NCI-H146 (cell line): ENCODE data around the gene PPIE.

Source experiments
- DNase-seq: peaks from one replicate; lab custom pipeline; 2025; lab: John Stamatoyannopoulos, UW

Gene PPIE

DNA sequence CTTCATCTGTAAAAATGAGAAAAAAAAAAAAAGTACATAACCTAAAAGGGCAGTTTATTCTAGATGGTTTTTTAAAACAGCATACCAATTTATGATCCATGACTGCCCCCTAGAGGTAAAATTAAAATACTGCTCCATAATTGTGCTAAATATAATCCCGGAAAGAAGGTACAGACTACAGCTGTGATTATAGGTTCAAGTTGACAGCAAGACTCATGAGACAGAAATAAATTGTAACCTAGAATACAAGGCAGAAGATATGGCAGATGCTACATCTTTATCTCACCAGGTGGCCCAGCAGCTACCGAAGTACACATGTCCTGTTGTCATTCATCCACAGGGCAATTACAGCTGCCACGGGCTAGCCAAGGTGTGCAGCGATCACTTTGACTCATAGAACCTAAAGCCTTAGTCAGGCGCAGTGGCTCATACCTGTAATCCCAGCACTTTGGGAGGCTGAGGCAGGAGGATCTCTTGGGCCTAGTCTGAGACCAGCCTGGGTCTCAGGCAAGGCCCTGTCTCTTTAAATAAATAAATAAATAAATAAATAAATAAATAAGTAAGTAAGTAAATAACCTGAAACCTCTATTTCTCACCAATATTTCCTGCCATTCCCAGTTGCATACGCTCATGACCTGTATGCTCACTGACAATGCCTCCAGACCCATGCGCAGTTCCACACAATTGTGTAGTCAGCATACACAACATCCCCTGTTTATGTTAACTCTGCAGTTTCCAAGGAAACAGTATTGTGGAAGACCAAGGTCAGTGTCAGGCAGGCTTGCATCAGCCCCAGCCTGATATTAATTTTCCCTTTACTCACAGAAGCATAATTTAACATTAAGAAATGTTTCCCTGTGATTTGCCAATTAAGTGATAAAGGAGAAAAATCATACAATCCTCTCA, 18.3 kb upstream of the PPIE start:
- DNase-seq, result peak; percentile 84

DNA sequence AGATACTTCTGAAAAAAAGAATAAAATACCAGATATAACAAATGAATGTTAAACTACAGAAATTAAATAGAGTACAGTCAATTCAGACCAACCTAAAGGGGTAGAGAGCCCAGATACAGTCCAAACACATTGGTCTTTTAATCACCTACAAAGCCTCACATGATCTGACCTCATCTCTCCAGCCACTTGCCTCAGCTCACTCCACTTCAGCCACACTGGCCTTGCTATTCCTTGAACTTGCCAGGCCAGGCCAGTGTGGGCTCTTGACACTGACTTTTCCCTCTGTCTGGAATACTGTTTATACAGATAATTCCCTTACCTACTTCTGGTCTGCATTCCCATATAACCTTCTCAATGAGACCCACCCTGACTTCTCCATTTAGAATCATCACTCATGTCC, 17.0 kb upstream of the PPIE start:
- no peak for DNase-seq

DNA sequence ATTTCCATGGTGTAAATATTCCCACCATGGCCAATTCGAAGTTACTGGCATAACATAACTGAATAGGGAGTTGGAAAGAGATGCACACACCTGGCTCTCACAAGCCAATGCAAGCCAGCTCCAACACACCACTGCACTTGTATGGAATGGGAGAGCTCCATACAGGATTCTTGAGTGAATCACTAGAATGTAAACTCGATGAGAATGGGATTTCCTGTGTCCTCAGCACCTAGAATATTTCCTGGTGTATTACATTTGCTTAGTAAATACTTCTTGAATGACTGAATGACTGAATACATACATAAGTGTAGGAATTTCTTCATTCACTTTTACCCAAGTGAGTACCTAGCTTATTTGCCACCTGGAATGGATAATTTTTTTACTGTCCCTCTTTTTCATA, 16.2 kb upstream of the PPIE start:
- DNase-seq, result no peak

DNA sequence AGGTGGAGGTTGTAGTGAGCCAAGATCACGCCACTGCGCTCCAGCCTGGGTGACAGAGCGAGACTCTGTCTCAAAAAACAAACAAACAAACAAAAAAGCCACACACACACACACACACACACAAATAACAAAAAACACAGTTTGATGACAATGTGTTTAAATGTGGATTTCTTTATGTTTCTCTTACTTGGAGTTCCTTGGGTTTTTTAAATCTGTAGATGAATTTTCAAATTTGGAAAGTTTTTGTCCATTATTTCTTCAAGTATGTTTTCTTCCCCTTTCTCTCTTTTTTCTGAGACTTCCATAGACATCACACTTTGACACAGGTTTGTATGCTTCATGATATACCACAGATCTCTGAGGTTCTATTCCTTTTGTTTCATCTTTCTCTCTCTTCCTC, 12.1 kb upstream of the PPIE start:
- DNase-seq, result no peak

DNA sequence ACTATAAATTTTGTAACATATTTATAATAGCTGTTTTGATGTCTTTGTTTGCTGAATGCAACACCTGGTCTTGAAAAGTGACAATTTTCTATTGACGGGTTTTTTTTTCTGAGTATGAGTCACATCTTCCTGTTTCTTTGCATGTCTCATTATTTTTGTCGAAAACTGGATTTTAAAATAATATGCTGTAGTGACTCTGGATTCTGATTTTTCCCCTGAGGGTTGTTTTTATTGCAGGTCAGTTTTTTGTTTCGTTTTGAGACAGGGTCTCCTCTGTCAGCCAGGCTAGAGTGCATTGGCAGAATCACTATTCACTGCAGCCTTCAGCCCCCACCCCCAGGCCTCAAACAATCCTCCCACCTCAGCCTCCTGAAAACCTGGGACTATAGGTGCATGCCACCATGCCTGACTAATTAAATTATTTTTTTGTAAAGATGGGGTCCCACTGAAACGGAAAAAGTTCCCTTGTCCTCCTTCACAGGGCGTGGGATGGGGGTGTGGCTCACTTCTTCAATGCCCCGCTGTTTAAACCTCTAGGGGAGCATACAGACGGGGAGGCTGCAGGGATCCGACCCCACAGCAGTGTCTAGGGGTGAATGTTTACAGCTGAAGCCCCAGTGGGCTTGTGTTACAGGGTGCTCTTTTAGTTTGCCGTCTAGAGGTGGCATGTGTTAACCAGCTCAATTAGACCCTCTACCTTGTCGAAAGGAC, 11.3 kb upstream of the PPIE start:
- DNase-seq, result no peak

DNA sequence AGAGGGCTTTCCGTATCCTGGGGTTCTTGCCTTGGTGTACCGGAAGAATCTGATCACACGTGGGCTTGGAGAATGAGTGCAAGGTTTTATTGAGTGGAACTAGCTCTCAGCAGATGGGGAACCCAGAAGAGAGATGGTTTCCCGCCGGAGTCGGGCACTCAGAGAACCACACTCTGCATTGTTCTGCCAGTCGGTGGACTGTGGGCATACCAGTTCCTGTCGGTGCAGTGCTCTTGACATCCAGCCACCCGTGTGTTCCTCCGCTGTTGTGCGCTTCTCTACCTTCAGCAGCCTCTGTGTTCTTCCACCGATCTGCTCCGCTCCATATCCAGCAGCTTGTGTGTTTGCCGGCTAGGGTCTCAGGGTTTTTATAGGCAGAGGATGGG, 10.8 kb upstream of the PPIE start:
- DNase-seq, result no peak

DNA sequence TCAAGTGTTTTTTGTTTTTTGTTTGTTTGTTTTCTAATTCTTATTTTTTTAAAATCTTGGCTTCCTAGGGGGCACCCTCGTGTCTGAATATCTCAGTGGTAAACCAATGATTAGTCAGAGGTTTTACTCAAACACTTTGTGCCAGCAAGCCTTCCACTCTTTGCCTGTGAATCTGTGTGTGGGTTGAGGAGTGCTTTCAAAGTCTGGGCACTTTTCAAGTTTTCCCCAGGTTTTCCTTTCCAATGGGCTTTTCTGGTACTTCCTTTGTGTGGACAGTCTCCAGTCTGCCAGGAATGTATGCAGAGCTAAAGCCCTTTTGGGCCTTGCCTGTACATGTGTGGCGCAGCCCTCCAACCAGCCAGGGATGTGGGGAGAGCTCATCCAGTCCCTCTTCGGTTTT, 9.7 kb upstream of the PPIE start:
- DNase-seq, result no peak

DNA sequence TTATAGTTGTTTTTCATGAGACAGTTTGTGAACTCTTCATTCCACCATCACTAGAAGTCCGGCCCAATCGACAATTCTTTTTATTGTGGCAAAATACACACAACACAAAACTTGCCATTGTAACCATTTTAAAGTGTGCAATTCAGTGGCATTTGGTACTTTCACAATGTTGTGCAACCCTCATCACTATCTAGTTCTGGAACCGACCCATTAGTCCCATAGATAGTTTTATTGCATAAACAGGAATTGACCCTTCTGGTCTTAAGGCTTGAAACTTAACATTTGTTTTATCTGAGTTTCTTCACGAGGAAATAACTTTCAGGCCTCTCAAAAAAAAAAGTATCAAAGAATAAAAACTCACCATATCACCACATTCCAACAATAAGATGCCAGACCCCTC, 8.8 kb upstream of the PPIE start:
- DNase-seq, result no peak

DNA sequence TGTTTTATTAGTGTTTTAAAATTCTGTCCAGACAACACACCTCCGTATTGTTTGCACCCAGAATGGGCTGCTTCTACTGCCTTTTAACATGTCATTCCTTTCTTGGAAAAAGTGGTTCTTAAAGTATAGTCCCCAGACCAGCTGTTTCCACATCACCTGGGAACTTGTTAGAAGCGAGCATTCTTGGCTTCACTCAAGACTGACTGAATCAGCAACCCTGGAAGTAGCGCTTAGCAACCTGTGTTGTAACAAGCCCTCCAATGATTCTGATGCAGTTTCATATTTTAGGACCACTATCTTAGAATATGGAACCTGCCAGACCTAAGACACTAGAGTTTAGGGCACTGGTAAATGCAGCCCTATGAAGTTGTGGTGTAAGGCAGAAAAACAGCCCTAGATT, 6.0 kb upstream of the PPIE start:
- DNase-seq, result no peak

DNA sequence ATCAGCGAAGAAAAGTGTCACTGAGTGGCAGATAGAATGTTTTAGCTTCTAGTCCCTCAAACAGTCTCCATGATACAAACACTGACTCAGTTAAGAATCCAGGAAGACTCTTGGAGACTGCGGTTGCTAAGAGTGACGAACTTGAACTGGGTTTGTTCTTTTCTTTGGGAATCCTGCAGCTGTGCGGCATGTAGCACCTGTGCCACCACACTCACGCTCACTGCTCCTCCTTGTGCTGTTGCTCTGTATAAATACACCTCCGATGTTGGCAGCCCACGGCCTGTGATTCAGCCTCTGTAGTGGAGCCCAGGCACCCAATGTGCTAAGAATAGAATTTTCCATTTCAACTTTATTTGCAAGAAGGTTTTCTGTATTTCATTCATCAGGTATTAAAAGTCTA, 5.5 kb upstream of the PPIE start:
- peak; percentile 1 for DNase-seq

DNA sequence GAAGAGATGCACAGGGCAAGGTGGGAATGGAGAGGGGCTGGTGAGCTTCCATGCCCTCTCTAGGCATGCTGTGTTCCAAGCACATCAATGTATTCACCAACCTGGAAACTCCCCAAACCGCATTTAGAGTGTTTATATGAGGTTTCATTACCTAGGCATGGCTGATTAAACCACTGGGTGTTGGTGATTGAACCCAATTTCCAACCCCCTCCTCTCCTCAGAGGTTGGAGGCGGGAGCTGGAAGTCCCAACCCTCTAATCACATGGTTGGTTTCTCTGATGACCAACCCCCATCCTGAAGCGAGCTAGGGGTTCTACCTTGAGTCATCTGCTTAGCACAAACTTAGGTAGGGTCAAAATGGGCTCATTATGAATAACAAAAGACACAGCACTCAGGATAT, 3.0 kb upstream of the PPIE start:
- DNase-seq, result no peak

DNA sequence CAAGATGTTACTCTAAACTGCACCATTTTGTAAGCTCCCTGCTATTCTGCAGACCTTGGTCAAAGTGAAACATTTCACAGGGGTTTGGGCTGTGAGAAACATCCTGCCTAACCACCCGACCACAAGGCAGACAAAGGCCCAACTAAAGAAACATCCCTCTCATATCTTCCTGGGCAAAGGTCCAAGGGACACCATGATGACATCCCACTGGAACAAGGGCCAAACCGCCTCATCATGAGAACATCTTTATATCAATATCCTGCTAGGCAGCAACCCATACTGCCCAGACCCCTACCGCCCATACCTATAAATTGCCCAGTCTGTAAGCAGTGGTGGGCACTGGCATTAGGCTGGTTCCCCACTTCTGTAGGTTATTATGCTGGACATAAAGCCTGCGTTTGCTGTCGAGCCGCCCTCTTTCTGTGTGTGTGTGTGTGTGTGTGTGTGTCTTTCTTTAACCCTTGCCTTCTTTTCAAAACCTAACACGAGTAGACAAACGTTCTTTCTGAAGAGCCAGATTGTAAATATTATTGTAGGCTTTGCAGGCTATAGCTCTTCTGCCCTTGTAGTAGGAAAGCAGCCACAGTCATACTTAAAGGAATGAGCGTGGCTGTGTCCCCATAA, 1.0 kb upstream of the PPIE start:
- no peak for DNase-seq

DNA sequence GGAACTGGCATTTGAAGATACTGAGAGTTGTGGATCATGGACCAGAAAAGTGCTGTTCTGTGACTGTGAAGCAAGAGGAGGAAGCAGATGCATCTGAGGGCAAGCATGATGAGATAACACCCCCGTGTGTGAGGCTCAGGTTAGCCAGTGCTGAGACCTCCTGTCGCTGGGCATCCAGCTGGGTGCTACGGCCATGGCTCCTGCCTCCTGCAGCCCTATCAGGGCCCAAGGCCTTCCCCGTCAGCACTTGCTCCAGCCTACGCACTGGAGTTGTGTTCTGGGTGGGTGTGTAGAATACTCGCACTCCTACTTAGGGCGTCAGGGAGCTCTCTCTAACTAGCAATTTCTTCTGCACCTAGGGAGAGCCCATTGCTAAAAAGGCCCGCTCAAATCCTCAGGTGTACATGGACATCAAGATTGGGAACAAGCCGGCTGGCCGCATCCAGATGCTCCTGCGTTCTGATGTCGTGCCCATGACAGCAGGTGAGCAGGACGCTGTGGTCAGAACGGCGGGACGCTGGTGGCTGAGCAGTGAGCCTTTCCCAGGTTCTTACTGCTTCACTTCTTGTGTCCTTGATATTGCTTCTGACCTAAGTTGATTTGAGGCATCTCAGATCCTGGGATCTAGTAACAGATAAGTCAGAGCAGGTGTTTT, 6.5 kb downstream of the PPIE start:
- DNase-seq, result no peak

DNA sequence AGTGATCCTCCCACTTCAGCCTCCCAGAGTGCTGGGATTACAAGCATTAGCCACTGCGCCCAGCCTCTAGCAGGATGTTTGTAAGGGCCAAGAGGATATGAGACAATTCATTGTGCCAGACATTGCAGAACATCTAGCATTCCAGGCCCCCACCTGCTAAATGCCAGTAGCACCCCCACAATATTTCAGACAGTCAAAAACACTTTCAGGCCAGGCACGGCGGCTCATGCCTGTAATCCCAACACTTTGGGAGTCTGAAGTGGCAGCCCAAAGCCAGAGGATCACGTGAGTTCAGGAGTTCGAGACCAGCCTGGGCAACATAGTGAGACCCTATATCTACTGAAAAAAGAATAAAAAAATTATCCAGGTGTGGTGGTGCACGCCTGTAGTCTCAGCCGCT, 12.9 kb downstream of the PPIE start:
- DNase-seq, result no peak

DNA sequence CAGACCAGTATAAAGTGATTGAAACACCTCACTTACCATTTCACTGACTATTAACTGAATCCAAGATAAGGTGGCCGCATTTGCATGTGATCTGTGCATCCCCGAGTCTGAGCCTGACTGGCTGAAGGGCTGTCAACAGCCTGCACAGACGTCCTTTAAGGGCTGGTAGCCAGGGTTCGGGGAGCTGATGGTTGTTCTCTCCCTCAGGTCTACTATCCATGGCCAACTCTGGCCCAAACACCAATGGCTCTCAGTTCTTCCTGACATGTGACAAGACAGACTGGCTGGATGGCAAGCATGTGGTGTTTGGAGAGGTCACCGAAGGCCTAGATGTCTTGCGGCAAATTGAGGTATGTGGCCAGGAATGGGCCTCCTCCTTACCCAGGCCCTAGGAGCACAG, 14.0 kb downstream of the PPIE start:
- no peak for DNase-seq

DNA sequence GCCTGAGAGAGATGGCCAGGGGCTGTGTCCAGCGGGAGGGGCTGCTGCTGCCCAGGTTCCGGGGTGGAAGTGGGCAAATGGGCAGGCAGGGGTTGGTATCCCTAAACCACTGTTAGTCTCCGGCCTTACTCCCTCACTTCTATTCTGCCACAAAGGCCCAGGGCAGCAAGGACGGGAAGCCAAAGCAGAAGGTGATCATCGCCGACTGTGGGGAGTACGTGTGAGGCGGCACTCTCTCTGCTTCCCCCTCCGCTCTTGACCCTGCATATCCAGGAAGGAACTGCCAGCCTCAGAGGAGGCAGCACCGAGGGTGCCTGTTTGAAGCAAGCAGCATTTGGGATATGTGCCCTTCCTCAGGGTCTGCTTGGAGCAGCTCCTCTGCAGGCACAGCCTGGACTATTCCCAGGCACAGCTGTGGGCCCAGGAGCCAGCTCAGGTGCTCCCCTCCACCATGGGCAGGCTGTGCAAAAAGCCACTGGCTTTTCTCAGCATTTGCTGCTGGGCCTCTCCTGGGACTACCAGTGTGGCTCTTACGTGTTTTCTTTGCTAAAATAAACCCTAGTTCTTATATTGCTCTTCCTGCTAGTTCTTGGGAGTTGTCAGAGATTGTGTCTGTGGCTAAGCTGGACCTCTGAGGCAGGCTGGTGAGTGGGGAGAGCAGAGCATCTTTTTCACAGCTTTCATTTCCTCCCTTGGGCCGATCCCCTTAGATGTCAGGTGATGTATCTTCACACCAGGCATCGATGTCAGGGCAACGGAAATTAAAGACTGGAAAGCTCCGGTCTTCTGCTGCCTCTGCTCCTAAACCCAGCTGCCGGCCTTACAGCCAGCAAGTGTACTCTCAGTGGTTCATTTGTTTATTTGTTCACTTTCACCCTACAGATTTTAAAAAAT, 14.7 kb downstream of the PPIE start:
- no peak for DNase-seq

DNA sequence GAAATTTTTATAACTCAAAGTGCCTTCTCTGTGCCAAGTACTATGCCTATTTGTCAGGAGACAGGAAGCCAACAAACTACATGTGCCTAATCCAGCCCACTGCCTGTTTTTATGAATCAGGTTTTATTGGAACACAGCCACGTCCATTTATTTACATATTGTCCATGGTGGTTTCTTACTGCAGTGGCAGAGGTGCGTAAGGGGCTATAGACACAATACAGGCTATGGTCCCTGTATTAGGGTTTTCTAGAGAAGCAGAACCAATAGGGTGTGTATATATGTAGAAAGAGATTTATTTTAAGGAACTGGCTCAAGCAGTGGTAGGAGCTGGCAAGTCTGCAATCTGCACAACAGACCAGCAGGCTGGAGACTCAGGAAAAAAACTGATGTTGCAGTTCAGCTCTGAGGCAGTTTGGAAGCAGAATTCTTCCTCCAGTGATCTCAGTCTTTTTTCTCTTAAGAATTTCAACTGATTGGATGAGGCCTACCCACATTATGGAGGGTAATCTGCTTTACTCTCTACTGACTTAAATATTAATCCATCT, 15.4 kb downstream of the PPIE start:
- no peak for DNase-seq

DNA sequence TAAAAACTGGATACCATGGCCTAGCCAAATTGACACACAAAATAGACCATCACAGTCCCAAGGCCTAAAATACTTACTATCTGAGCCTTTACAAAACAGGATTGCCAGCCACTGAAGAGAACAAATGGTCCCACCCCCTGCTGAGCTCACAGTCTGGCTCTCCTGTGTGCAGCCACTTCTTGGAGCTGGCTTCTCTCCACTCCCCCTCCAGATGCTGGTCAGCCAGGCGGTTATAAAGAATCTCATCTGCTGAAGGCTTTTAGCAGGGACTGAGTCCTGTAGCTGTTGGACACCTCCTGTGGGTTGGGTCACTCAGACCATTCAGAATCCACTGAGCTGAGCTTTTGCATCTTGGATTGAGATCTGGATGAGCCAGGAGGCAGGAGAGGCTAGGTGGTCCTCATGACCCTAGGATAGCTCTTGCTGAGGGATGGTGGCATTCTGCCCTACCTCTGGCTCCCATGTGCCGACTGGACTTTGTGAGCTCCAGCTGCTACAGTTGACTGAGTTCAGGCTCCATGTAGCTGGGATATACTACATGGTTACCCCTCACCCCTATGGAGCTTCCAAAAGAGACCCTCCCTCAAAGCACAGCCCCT, 16.3 kb downstream of the PPIE start:
- DNase-seq, result no peak

DNA sequence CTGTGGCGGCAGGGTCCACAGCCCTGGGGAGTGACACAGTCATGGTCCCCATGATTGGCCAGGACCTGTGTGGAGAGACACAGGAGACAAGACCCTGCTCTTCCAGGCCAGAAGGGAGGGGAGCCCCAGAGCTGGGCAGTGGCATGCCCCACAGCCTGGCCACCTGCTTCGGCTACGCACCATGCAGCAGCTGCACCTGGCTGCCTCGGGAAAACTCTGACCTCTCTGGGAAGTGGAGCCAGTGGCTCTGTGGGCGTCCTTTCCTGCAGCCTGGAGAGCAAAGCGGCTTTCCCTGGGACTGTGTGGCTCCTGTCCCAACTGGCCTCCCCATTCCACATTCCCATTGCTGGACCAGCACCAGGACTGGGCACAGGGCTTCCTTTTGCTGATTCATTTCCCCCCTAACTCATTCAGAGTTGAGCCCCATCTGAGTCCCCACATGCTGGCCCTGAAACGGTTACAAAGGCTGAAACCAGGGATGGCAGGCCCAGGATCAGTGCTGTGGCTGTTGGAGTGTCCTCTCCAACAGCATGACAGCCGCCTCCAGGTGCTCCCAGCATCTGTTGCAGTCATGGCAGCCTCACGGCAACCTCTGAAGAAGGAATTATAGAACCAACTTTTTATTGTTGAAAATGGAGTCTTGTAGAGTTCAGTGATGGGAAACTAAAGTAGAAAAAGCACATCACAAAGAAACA, 17.4 kb downstream of the PPIE start:
- DNase-seq, result no peak

DNA sequence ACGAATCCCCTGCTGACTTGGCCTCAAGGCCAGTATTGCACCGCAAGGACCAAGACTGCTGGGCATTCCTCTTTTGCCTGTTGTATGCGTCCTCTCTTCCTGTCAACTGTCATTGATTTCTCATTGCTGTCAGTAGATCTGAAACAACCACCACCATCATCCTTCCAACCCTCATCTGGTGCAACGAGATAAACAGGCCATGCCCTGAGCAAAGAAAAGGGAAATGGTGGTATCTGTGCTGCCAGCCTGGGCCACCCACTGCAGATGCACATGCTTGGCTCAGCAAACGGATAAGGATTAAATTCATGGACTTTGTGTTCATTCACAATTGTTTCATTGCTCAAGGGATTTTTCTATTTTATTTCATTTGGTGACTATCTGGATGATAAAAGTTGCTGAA, 18.8 kb downstream of the PPIE start:
- DNase-seq, result no peak
